ENCODE results near the gene LDHAL6A. TPM values are rescaled to one million over a fixed set of nuclear protein-coding genes. Genes with fewer than 3 reads are reported as not detected.

LDHAL6A gene
- total RNA-seq, 2 donors from 2014 or later: not detected

DNA sequence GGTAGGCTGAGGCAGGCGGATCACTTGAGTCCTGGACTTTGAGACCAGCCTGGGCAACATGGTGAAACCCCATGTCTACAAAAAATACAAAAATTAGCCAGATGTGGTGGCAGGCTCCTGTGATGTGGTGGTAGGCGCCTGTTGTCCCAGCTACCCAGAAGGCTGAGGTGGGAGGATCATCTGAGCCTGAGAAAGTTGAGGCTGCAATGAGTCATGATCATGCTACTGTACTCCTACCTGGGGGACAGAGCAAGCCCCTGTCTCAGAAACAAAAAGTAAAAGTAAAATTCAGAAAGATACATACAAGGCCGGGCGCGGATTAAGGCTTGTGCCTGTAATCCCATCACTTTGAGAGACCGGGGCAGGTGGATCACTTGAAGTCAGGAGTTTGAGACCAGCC lies 6.3 kb downstream of the LDHAL6A start:
- H3K27ac Mint-ChIP-seq: no peak overlapping the region
- H3K4me3 Mint-ChIP-seq: no peak overlapping the region
- DNase-seq (peak in 1 of 2 donors; percentile 35), ATAC-seq (replicated peaks in 1 of 2) (peak; percentile 80 to 85)
- H3K36me3 Mint-ChIP-seq (ENCODE audit: insufficient read depth in 2 of 2): no peaks in the 10 kb centered on the region
- H3K4me1 Mint-ChIP-seq (ENCODE audit: low read depth): no peaks in the 10 kb centered on the region
- no peaks in the 10 kb centered on the region for H3K27me3 Mint-ChIP-seq (ENCODE audit: low read depth)
- no peaks in the 10 kb centered on the region for H3K9me3 Mint-ChIP-seq

DNA sequence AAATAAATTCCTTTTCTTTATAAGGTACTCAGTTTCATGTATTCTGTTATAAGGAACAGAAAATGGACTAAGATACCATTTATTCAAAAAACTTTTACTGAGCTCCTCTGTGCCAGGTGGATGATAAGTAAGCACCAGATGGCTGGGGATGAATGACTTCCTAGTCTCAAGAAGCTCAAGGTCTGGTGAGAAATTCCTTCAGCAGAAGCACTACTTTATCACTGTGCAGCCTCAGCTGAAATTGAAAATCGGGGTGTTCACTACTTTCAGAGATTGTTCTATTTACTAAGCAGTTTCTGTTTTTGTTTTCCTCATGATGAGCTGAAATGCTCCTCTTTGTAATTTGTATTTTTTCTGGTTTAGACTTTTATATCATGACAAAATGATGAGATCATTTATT lies 7.8 kb downstream of the LDHAL6A start:
- H3K4me1 Mint-ChIP-seq (ENCODE audit: low read depth): peaks cover 10% of the 10 kb centered on the region
- ATAC-seq (replicated peaks in 1 of 2) (no peak), DNase-seq (no peak)
- no peak overlapping the region for H3K4me3 Mint-ChIP-seq
- no peaks in the 10 kb centered on the region for H3K36me3 Mint-ChIP-seq (ENCODE audit: insufficient read depth in 2 of 2)
- H3K9me3 Mint-ChIP-seq: no peaks in the 10 kb centered on the region
- H3K27ac Mint-ChIP-seq: no peak overlapping the region
- H3K27me3 Mint-ChIP-seq (ENCODE audit: low read depth): no peaks in the 10 kb centered on the region

DNA sequence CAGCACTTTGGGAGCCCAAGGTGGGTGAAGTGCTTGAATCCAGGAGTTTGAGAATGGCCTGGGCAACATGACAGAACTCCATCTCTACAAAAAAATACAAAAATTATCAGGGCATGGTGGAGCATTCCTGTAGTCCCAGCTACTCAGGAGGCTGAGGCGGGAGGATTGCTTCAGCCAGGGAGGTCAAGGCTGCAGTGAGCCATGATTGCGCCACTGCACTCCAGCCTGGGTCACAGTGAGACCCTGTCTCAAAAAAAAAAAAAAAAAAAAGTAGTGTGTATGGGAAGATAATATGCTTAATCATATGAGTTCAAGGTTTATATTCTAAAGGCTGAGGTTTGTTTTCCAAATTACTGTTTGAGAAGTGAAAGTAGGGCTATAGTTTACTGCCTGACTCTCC lies 10.7 kb downstream of the LDHAL6A start:
- H3K27me3 Mint-ChIP-seq (ENCODE audit: low read depth): no peaks in the 10 kb centered on the region

DNA sequence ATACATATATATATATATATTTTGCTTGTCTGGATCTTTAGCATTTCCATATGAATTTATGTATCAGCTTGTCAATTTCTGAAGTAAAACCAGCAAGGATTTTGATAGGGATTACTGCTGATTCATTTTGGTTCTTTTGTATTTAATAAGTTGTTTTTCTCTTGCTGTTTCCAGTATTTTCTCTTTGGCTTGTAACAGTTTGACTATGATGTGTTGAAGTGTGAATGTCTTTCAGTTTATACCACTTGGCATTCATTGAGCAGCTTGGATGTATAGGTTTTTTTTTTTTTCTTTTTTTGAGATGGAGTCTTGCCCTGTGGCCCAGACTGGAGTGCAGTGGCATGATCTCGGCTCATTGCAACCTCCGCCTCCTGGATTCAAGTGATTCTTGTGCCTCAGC lies 12.4 kb downstream of the LDHAL6A start:
- H3K27me3 Mint-ChIP-seq (ENCODE audit: low read depth): no peaks in the 10 kb centered on the region
- peak overlapping the region; percentile 24 to 27 for H3K4me3 Mint-ChIP-seq
- H3K4me1 Mint-ChIP-seq (ENCODE audit: low read depth): peaks cover 27% of the 10 kb centered on the region
- DNase-seq (no peak), ATAC-seq (replicated peaks in 1 of 2) (peak; percentile 61 to 65)
- H3K27ac Mint-ChIP-seq: no peak overlapping the region
- no peaks in the 10 kb centered on the region for H3K9me3 Mint-ChIP-seq
- H3K36me3 Mint-ChIP-seq (ENCODE audit: insufficient read depth in 2 of 2): no peaks in the 10 kb centered on the region

More for the DNA sequence above, 10.7 kb downstream of the LDHAL6A start:
- ATAC-seq (replicated peaks in 1 of 2): no peak
- Mint-ChIP-seq H3K4me3 (no peak overlapping the region), H3K4me1 (ENCODE audit: low read depth) (peaks cover 18% of the 10 kb centered on the region), H3K36me3 (ENCODE audit: insufficient read depth in 2 of 2) (no peaks in the 10 kb centered on the region), H3K9me3 (no peaks in the 10 kb centered on the region), H3K27ac (no peak overlapping the region)
- DNase-seq: no peak

DNA sequence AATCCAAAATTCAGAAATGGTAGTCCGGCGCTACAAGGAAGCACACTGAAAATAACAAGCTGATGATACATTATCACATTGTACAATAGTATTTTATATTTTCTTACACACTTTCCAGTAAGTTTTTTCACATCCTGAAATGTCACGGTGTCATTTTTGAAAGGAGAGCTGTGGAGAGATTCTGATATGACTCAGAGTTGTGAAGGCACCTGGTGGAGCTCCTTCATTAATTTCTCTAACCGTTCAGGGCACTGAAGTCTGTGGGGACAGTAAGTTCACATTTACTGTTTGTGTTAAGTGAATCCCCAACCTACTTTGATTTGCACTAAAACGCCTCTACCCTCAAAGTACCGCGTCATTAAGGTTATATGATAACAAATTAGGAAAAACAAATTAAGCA lies 13.3 kb downstream of the LDHAL6A start:
- DNase-seq (no peak), ATAC-seq (replicated peaks in 1 of 2) (no peak)
- H3K27ac Mint-ChIP-seq: no peak overlapping the region

DNA sequence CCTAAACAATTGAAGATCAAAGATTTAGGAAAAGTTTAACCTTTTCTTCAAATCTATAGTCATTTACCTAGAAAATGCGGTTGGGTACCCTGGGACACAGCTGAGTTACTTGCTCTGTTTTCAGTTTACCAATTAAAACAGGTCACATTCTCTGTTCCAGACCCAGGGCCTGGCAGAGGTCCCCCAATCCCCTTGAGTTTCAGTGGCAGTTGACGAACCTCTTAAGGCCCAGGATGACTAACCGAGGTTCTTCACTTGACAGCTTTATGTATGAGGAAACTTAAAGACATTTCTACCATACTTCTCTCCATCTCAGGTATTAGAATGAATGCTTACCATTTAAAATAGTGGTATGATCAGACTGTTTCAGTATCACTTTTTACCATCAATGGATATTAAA lies 16.3 kb downstream of the LDHAL6A start:
- no peak overlapping the region for H3K4me3 Mint-ChIP-seq
- no peaks in the 10 kb centered on the region for H3K9me3 Mint-ChIP-seq

More for the DNA sequence above, 13.3 kb downstream of the LDHAL6A start:
- H3K27me3 Mint-ChIP-seq (ENCODE audit: low read depth): no peaks in the 10 kb centered on the region
- no peaks in the 10 kb centered on the region for H3K9me3 Mint-ChIP-seq
- H3K4me3 Mint-ChIP-seq: no peak overlapping the region
- no peaks in the 10 kb centered on the region for H3K36me3 Mint-ChIP-seq (ENCODE audit: insufficient read depth in 2 of 2)
- peaks cover 27% of the 10 kb centered on the region for H3K4me1 Mint-ChIP-seq (ENCODE audit: low read depth)

DNA sequence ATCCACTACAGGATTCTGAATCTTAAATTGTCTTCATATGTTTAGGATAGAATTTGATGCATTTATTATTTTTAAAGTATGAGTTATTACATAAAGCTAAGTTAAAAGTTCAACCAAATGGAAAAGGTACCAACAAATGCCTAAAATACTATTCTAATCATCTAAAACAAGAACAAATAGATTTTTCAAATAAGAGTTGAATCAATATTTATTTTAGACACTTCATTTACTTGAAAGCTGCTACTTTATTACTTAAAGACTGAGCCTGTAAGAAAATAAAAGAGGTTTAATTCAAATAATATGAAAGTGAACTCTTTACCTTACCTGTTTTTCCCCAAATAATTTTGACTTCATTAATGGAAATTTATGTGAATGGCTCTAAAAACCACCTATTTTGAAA lies 16.9 kb downstream of the LDHAL6A start:
- Mint-ChIP-seq H3K9me3 (no peaks in the 10 kb centered on the region), H3K4me1 (ENCODE audit: low read depth) (peaks cover 23% of the 10 kb centered on the region), H3K27me3 (ENCODE audit: low read depth) (no peaks in the 10 kb centered on the region), H3K27ac (no peak overlapping the region), H3K36me3 (ENCODE audit: insufficient read depth in 2 of 2) (peaks cover 0 to 7% of the 10 kb centered on the region in 2 donors), H3K4me3 (no peak overlapping the region)
- no peak for DNase-seq
- no peak for ATAC-seq (replicated peaks in 1 of 2)

More for the DNA sequence above, 16.3 kb downstream of the LDHAL6A start:
- Mint-ChIP-seq H3K36me3 (ENCODE audit: insufficient read depth in 2 of 2) (peaks cover 0 to 4% of the 10 kb centered on the region in 2 donors), H3K4me1 (ENCODE audit: low read depth) (peaks cover 27% of the 10 kb centered on the region), H3K27ac (no peak overlapping the region), H3K27me3 (ENCODE audit: low read depth) (no peaks in the 10 kb centered on the region)
- DNase-seq (peak; percentile 38 to 46), ATAC-seq (replicated peaks in 1 of 2) (peak; percentile 89 to 92)

DNA sequence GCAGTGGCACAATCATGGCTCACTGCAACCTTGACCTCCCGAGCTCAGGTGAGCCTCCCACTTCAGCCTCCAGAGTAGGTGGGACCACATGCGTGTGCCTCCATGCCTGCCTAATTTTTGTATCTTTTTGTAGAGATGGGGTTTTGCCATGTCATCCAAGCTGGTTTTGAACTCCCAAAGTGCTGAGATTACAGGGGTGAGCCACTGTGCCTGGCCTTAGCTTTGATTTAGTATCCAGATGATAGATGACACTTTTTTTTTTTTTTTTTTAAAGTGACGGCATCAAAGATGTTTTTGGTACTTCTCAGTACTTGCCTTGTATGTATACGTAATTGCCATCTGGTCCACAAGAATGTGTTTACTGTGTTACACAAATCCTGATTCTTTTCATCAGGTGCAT lies 23.4 kb downstream of the LDHAL6A start:
- no peaks in the 10 kb centered on the region for H3K4me1 Mint-ChIP-seq (ENCODE audit: low read depth)
- H3K4me3 Mint-ChIP-seq: no peak overlapping the region
- DNase-seq (no peak), ATAC-seq (replicated peaks in 1 of 2) (no peak)
- no peak overlapping the region for H3K27ac Mint-ChIP-seq
- peaks cover 5 to 30% of the 10 kb centered on the region in 2 donors for H3K36me3 Mint-ChIP-seq (ENCODE audit: insufficient read depth in 2 of 2)
- no peaks in the 10 kb centered on the region for H3K27me3 Mint-ChIP-seq (ENCODE audit: low read depth)
- no peaks in the 10 kb centered on the region for H3K9me3 Mint-ChIP-seq

DNA sequence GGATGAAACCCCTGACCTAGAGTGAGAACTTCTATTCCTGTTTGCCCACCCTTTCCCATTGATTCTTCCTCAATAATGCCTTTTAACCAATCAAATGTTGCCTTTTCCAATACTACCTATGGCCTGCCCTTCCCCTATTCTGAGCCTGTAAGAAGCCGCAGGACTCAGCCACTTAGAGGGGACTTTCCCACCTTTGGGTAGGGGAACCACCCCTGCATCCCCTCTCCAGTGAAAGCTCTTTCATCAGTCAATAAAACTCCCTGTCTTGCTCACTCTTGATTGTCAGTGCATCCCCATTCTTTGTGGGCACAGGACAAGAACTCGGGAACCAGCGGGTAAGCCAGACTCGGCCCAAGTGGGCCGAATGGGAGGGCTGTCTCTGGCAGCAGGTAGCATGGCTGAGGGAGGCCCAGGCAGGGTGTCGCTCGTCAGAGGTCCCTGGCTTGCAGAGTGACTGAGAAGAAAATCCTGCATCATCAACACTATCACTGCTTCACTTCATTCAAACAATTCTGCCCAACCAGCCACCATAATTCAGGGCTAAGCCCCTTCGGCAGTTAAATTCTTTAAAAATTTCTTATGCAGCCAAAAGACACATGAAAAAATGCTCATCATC lies 30.4 kb downstream of the LDHAL6A start:
- peaks cover 4 to 33% of the 10 kb centered on the region in 2 donors for H3K36me3 Mint-ChIP-seq (ENCODE audit: insufficient read depth in 2 of 2)

DNA sequence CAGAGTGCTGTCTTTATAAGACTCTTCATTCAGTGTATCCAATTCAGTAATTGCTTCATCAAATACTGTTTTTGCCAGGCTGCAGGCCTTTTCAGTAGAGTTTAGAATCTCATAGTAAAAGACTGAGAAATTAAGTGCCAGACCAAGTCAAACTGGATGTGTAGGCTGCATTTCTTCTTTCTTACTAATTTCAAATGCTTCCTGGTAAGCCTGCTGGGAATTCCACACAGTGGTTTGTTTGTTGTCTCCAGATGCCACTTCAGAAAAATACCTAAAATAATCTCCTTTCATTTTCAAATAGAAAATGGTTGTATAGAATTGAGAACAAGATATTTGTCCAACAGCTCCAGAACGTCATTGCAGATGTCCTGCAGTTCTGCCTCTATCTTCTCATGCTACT lies 34.7 kb downstream of the LDHAL6A start:
- H3K4me3 Mint-ChIP-seq: no peak overlapping the region
- DNase-seq (no peak), ATAC-seq (replicated peaks in 1 of 2) (no peak)
- no peak overlapping the region for H3K27ac Mint-ChIP-seq
- no peaks in the 10 kb centered on the region for H3K27me3 Mint-ChIP-seq (ENCODE audit: low read depth)
- H3K4me1 Mint-ChIP-seq (ENCODE audit: low read depth): peaks cover 8% of the 10 kb centered on the region
- no peaks in the 10 kb centered on the region for H3K9me3 Mint-ChIP-seq
- H3K36me3 Mint-ChIP-seq (ENCODE audit: insufficient read depth in 2 of 2): peaks cover 2 to 20% of the 10 kb centered on the region in 2 donors

More for the DNA sequence above, 30.4 kb downstream of the LDHAL6A start:
- Mint-ChIP-seq H3K27ac (no peak overlapping the region), H3K9me3 (no peaks in the 10 kb centered on the region), H3K4me3 (no peak overlapping the region), H3K27me3 (ENCODE audit: low read depth) (no peaks in the 10 kb centered on the region), H3K4me1 (ENCODE audit: low read depth) (peaks cover 8% of the 10 kb centered on the region)
- DNase-seq: no peak
- ATAC-seq (replicated peaks in 1 of 2): peak in 1 of 2 donors; percentile 36

DNA sequence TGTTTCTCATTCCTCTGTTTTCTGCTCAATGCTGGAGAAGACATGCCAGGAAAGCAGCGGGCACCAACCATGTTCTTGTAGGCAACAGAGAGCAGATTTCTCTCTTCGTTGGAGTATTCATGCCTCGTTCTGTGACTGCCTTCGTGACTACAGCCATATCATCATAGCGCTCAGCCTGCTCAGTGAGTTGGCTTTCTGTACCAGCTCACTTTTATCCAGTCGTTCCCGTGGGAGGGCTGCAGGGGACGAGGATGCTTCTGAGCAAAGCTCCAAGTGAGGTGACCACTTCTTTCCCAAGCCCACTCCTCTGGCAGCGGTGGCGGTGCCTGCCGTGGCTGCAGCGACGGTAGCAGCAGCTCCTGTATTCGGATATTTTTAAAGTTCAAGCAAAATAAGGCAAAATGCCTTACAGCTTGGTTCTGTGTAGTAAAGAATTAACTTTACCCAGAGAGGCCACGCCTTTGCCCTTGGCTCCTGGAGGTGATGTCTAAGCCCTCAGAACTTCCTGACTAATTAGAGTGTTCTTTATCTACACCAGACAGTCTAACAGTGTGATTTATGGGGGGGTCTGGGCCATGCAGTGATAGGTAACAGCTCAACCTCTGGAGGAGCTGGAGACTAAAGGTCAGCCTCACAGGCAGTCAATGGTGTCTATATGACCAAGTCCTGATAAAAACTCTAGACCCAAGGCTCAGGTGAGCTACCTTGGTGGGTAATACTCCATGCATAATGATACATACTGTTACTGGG lies 35.3 kb downstream of the LDHAL6A start:
- H3K27ac Mint-ChIP-seq: no peak overlapping the region
- ATAC-seq (replicated peaks in 1 of 2) (no peak), DNase-seq (no peak)
- H3K9me3 Mint-ChIP-seq: no peaks in the 10 kb centered on the region
- H3K4me3 Mint-ChIP-seq: no peak overlapping the region
- H3K36me3 Mint-ChIP-seq (ENCODE audit: insufficient read depth in 2 of 2): peaks cover 2 to 18% of the 10 kb centered on the region in 2 donors
- peaks cover 6% of the 10 kb centered on the region for H3K4me1 Mint-ChIP-seq (ENCODE audit: low read depth)
- no peaks in the 10 kb centered on the region for H3K27me3 Mint-ChIP-seq (ENCODE audit: low read depth)

DNA sequence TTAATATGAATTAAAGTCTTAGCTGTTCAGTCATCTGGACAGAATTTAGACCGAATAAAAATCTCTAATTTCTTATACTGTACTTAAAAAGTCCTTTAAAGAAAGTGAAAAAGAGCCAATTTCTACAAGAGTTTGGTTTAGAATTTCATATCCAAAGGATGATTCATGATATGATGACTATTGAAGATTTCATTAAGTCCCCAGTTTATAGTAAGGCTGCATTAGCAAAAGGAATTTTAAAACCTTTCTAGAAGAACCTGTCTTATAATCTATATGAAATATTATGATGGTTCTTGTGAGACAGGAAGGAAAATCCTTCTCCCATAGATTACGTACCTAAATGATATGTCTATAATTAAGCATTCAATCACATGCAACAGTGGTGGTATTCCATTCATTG lies 36.3 kb downstream of the LDHAL6A start:
- H3K36me3 Mint-ChIP-seq (ENCODE audit: insufficient read depth in 2 of 2): peaks cover 2 to 19% of the 10 kb centered on the region in 2 donors
- ATAC-seq (replicated peaks in 1 of 2) (no peak), DNase-seq (no peak)
- no peak overlapping the region for H3K4me3 Mint-ChIP-seq
- H3K4me1 Mint-ChIP-seq (ENCODE audit: low read depth): no peaks in the 10 kb centered on the region
- no peak overlapping the region for H3K27ac Mint-ChIP-seq
- H3K27me3 Mint-ChIP-seq (ENCODE audit: low read depth): no peaks in the 10 kb centered on the region
- H3K9me3 Mint-ChIP-seq: no peaks in the 10 kb centered on the region

DNA sequence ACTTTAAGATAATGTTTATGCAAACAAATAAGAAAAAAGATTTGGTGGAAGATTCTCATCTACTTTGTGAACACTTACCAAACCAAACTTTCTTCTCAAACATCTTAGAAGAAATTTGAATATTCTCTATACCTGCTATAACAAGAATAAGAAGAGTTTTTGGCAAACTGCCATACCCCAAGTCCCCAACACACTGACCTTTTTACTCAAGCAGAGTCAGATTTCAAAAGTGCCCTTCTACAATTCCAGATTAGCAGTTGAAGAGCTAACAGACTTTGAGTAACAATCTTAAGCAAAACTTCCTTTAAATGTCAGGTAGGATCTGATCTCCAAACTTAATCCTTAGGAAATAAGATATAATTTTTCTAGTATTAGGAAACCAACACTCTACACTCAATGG lies 37.2 kb downstream of the LDHAL6A start:
- no peak for DNase-seq
- peaks cover 2 to 16% of the 10 kb centered on the region in 2 donors for H3K36me3 Mint-ChIP-seq (ENCODE audit: insufficient read depth in 2 of 2)
- H3K27ac Mint-ChIP-seq: peak overlapping the region; percentile 77
- H3K27me3 Mint-ChIP-seq (ENCODE audit: low read depth): no peaks in the 10 kb centered on the region
- H3K4me1 Mint-ChIP-seq (ENCODE audit: low read depth): no peaks in the 10 kb centered on the region
- ATAC-seq (replicated peaks in 1 of 2): no peak
- H3K9me3 Mint-ChIP-seq: no peaks in the 10 kb centered on the region
- no peak overlapping the region for H3K4me3 Mint-ChIP-seq

Measured in activated T-cell treated with anti-CD3 and anti-CD28 coated beads, Interleukin-2, amount 50 U/mL, for 72 hours (primary cell).